Glutamatergic neuron (in vitro differentiated cells): ENCODE data around the gene EIF1B. TPM values are rescaled to one million over a fixed set of nuclear protein-coding genes. Genes with fewer than 3 reads are reported as not detected.

Experiments
- DNase-seq: peaks from one replicate; pipeline ENCODE4 v3.0.0; 2022
- H3K27ac Mint-ChIP-seq: one replicate; pipeline ENCODE4 v1.8.0; 2020; ENCODE audit warnings: mild to moderate bottlenecking, mixed read lengths, inconsistent platforms; ENCODE audit not compliant: unreplicated experiment
- H3K27me3 Mint-ChIP-seq: one replicate; pipeline ENCODE4 v1.8.0; 2020; ENCODE audit warnings: mild to moderate bottlenecking, moderate library complexity, mixed read lengths, inconsistent platforms; ENCODE audit not compliant: unreplicated experiment
- H3K36me3 Mint-ChIP-seq: one replicate; pipeline ENCODE4 v1.8.0; 2020; ENCODE audit warnings: mild to moderate bottlenecking, mixed read lengths, inconsistent platforms; ENCODE audit not compliant: unreplicated experiment
- H3K4me1 Mint-ChIP-seq: one replicate; pipeline ENCODE4 v1.8.0; 2020; ENCODE audit warnings: mild to moderate bottlenecking, low read depth, mixed read lengths, inconsistent platforms; ENCODE audit not compliant: unreplicated experiment
- H3K4me3 Mint-ChIP-seq: one replicate; pipeline ENCODE4 v1.8.0; 2020; ENCODE audit warnings: mild to moderate bottlenecking, mixed read lengths, inconsistent platforms; ENCODE audit not compliant: unreplicated experiment
- H3K9me3 Mint-ChIP-seq: one replicate; pipeline ENCODE4 v1.8.0; 2020; ENCODE audit warnings: mild to moderate bottlenecking, moderate library complexity, mixed read lengths, inconsistent platforms; ENCODE audit not compliant: unreplicated experiment
- total RNA-seq: library from RNA; stranded (reverse); fragmentation: NEBNext Ultra II Directional; extraction: Animal tissue kit (Norgen Biotek cat#: 25700); gene quantifications from one replicate; pipeline ENCODE4 v1.2.1, GENCODE V29; 2021; ENCODE audit not compliant: unreplicated experiment
- TF ChIP-seq, protein P1 (sequence below): fragments of 200-600 bp; sonication (generic); IDR thresholded peaks from one replicate; pipeline ENCODE4 v1.5.0; 2021; ENCODE audit not compliant: partially characterized antibody, unreplicated experiment

Gene EIF1B
- total RNA-seq, 1 donor from 2014 or later = 130 TPM

DNA sequence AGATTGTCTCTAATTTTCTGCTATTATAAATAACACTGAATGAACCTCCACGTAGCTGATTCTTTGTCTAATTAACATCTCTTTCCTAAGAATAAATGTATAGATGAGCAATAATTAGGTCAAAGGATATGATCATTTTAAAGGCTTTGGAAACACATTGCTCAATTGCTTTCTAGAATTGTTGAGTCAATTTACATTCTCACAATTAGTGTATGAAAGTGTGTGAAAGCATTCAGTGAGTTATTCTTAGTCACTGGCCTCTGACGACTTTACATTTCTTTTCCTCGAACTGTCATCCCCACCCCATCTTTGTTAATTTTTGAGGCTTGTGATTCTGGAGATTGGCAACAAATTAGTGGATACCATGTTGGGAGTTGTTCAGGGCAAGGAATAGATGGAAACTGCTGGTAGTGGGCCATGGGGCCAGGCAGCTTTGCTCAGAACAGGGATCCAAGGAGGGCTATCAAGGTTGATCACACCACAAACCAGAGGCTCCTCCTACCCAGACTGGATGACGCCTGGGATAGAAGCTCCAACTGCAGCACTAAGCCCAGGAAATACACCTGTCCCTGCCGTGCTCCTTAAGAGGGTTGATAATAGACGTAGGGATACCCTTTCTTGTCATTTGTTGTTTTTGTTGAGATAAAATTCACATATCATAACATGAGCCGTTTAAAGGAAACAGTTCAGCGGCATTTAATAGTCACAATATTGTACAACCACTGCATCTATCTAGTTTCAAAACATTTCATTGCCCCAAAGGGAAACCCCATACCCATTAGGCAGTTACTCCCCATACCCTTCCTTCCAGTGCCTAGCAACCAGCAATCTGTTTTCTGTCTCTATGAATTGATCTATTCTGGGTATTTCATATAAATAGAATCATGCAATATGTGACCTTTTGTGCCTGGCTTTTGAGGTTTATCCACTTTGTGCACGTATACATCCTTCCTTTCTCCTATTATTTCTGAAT lies 27.9 kb downstream of the EIF1B start:
- Mint-ChIP-seq H3K27me3 (no peaks in the 10 kb centered on the region), H3K9me3 (no peaks in the 10 kb centered on the region), H3K36me3 (peaks cover 5% of the 10 kb centered on the region), H3K4me3 (no peak overlapping the region), H3K4me1 (no peaks in the 10 kb centered on the region), H3K27ac (no peak overlapping the region)
- no peak for DNase-seq
- TF ChIP-seq, protein P1, sequence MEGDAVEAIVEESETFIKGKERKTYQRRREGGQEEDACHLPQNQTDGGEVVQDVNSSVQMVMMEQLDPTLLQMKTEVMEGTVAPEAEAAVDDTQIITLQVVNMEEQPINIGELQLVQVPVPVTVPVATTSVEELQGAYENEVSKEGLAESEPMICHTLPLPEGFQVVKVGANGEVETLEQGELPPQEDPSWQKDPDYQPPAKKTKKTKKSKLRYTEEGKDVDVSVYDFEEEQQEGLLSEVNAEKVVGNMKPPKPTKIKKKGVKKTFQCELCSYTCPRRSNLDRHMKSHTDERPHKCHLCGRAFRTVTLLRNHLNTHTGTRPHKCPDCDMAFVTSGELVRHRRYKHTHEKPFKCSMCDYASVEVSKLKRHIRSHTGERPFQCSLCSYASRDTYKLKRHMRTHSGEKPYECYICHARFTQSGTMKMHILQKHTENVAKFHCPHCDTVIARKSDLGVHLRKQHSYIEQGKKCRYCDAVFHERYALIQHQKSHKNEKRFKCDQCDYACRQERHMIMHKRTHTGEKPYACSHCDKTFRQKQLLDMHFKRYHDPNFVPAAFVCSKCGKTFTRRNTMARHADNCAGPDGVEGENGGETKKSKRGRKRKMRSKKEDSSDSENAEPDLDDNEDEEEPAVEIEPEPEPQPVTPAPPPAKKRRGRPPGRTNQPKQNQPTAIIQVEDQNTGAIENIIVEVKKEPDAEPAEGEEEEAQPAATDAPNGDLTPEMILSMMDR = no peak

DNA sequence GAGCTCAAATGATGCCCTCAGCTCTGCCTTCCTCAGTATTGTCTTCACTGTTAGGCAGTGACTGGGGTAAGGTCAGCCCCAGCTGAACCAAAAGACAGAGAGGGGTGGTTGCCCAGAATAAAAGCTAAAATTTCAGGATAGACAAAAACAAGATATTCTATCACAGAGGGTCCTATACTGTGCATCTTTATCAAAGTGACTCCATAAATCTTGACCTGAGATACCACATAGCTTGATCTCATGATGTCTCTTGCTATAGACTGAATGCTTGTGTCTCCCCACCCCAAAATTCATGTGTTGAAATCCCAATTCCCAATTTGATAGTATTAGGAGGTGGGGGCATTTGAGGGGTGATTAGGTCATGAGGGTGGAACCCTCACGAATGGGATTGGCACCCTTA lies 30.4 kb downstream of the EIF1B start:
- no peak overlapping the region for H3K27ac Mint-ChIP-seq
- no peak overlapping the region for H3K4me3 Mint-ChIP-seq
- H3K4me1 Mint-ChIP-seq = no peaks in the 10 kb centered on the region
- TF ChIP-seq, protein P1 = no peak
- no peaks in the 10 kb centered on the region for H3K9me3 Mint-ChIP-seq
- no peaks in the 10 kb centered on the region for H3K36me3 Mint-ChIP-seq
- DNase-seq = no peak
- H3K27me3 Mint-ChIP-seq = no peaks in the 10 kb centered on the region

DNA sequence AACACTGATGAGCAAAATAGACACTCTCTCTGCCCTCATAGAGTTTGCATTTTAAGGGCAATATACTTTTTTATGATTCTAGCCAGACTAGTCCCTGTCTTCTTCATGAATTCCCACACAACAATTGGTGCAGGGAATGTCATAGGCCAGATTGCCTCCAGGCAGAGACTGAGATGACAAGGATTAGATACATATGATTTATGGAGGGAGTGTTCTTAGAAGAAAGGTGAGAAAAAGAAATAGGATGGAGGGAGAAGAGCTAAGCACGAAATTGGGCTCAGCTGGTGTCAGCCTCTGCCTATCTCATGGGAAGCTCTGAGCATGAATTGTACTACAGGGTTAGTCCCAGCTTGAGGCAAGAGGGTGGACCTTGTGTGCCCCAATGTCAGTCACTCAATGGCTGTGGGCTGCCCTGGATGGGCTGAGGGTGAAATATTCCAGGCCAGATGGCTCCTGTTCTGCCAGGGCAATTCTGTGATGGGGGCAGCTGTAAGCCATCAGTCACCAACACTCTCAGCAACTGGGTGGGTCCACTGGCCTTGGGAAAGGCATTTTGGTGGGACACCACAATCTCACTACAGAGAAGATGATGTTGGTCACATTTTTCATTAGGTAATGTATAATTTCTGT lies 31.1 kb downstream of the EIF1B start:
- no peaks in the 10 kb centered on the region for H3K4me1 Mint-ChIP-seq
- H3K27me3 Mint-ChIP-seq = no peaks in the 10 kb centered on the region
- H3K9me3 Mint-ChIP-seq = no peaks in the 10 kb centered on the region
- H3K4me3 Mint-ChIP-seq = no peak overlapping the region
- TF ChIP-seq, protein P1 = no peak
- no peak overlapping the region for H3K27ac Mint-ChIP-seq
- no peaks in the 10 kb centered on the region for H3K36me3 Mint-ChIP-seq
- DNase-seq = no peak

DNA sequence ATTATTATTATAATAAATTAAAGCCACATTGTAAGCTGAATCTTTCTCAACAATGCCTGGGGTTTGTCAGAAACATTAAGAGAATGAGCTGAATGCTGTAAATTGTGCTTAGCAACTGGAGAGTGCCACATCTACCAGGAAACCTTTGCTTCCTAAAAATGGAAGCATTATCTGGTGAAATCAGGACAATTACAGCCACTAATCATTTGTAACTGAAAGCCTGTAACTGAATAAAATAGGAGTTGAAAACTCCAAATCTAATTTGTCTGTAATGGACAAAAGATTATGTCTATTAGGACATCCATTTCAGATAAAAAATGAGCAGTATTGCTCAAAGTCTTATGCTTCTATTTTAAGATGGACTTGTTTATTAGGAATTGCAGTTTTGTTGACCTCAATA lies 32.2 kb downstream of the EIF1B start:
- Mint-ChIP-seq H3K27me3 (no peaks in the 10 kb centered on the region), H3K36me3 (no peaks in the 10 kb centered on the region), H3K27ac (no peak overlapping the region), H3K9me3 (no peaks in the 10 kb centered on the region), H3K4me3 (no peak overlapping the region), H3K4me1 (no peaks in the 10 kb centered on the region)
- TF ChIP-seq, protein P1 = no peak
- no peak for DNase-seq

DNA sequence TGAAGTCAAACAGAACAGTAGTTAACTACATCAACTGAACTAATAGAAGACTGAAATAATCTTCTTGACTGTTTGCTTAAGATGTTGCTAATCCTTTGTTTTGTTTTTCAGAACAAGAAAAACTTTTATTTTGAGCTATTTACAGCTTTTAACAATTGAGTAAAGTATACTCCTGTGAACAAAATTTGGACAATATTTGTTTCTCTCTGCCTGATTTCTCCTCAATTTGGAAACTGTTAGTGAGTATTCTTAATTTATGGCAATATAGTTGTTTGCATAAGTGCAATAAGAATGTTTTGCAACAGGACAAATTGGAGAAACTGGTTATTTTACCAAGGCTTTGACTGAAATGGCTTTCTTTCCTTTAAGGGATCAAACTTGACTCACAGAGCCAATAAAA lies 41.0 kb downstream of the EIF1B start:
- no peak overlapping the region for H3K4me3 Mint-ChIP-seq
- TF ChIP-seq, protein P1 = no peak
- H3K4me1 Mint-ChIP-seq = no peaks in the 10 kb centered on the region
- no peak overlapping the region for H3K27ac Mint-ChIP-seq
- H3K27me3 Mint-ChIP-seq = no peaks in the 10 kb centered on the region
- no peak for DNase-seq
- H3K36me3 Mint-ChIP-seq = no peaks in the 10 kb centered on the region
- H3K9me3 Mint-ChIP-seq = peaks cover 7% of the 10 kb centered on the region
